SU-DHL-6 (cell line): Measurements from ENCODE around the gene TBCCD1.

Experiments used
- CTCF ChIP-seq: fragments of 200-600 bp; sonication (generic); IDR thresholded peaks from one replicate; pipeline ENCODE4 v1.5.1; 2017; ENCODE audit warnings: antibody characterized with exemption, mild to moderate bottlenecking, low read length, moderate library complexity; ENCODE audit not compliant: insufficient read depth, poor library complexity, severe bottlenecking
- EZH2phosphoT487 ChIP-seq: fragments of 200-600 bp; sonication (generic), shearing (Covaris generic); conservative IDR thresholded peaks from 2 replicates; pipeline ENCODE4 v1.6.1; 2018; ENCODE audit warnings: mild to moderate bottlenecking, antibody characterized with exemption, low read length, moderate library complexity, mixed read lengths

GRCh38 chr3:186570941-186571643 lies 4.0 kb upstream of the TBCCD1 start:
- TF ChIP-seq CTCF (no peak), EZH2phosphoT487 (no peak)
